ENCODE results near the gene VSIG2.
A peak's percentile ranks its signal among the peaks of the same experiment; 100 is the strongest.

DNA sequence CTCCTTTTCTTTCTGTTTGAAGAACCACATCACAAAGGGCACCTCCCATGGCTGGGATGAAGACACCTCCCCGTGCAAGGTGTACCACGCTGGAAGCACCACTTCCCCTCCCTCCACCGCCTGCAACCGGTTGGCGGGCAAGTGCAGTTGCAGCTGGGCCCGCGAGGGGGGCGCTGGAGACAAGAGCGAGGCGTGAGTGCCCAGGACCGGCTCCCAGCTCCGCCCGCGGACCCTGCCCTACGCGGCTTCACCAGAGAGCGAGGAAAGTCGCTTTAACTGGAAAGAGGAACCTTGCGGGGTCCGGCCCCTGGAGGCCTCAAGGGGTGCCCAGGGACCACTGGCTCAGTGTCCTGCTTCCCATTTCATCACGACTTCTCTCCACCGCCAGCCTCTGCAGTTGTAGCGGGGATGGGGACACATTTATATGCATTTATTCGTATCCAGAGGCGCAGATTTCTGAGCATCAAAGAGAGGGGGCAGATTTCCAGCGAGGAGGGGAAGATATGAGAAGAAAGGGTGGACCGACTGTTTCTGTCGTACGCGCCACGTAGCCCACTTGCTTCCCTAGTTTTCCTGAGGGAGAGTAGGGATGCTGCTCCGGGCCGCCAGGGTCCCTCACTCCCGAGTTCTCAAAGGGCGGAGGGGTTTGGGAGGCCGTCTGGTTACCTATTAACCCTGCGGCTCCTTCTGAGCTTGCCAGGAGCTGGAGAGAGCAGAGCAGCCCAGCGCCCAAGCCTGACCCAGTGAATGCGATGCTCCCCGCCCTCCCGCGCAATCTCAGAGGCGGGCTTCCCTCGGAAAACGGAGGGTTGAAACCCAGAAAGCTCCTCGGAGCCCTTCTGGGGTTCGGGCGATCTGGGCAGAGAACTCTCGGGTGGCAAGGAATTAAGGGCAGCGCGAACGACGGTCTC is 6.6 kb upstream of the VSIG2 start:
- TF ChIP-seq, protein P1, sequence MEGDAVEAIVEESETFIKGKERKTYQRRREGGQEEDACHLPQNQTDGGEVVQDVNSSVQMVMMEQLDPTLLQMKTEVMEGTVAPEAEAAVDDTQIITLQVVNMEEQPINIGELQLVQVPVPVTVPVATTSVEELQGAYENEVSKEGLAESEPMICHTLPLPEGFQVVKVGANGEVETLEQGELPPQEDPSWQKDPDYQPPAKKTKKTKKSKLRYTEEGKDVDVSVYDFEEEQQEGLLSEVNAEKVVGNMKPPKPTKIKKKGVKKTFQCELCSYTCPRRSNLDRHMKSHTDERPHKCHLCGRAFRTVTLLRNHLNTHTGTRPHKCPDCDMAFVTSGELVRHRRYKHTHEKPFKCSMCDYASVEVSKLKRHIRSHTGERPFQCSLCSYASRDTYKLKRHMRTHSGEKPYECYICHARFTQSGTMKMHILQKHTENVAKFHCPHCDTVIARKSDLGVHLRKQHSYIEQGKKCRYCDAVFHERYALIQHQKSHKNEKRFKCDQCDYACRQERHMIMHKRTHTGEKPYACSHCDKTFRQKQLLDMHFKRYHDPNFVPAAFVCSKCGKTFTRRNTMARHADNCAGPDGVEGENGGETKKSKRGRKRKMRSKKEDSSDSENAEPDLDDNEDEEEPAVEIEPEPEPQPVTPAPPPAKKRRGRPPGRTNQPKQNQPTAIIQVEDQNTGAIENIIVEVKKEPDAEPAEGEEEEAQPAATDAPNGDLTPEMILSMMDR (IDR thresholded peaks at IDR 0.05; ENCODE audit: insufficient read depth, low read length) = peak; percentile 52
- TF ChIP-seq, protein P2, sequence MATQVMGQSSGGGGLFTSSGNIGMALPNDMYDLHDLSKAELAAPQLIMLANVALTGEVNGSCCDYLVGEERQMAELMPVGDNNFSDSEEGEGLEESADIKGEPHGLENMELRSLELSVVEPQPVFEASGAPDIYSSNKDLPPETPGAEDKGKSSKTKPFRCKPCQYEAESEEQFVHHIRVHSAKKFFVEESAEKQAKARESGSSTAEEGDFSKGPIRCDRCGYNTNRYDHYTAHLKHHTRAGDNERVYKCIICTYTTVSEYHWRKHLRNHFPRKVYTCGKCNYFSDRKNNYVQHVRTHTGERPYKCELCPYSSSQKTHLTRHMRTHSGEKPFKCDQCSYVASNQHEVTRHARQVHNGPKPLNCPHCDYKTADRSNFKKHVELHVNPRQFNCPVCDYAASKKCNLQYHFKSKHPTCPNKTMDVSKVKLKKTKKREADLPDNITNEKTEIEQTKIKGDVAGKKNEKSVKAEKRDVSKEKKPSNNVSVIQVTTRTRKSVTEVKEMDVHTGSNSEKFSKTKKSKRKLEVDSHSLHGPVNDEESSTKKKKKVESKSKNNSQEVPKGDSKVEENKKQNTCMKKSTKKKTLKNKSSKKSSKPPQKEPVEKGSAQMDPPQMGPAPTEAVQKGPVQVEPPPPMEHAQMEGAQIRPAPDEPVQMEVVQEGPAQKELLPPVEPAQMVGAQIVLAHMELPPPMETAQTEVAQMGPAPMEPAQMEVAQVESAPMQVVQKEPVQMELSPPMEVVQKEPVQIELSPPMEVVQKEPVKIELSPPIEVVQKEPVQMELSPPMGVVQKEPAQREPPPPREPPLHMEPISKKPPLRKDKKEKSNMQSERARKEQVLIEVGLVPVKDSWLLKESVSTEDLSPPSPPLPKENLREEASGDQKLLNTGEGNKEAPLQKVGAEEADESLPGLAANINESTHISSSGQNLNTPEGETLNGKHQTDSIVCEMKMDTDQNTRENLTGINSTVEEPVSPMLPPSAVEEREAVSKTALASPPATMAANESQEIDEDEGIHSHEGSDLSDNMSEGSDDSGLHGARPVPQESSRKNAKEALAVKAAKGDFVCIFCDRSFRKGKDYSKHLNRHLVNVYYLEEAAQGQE (IDR thresholded peaks at IDR 0.05; ENCODE audit: insufficient replicate concordance, low read depth) = no peak
- TF ChIP-seq POLR2AphosphoS5 (IDR thresholded peaks at IDR 0.05; ENCODE audit: low read depth) (no peak), GABPA (IDR thresholded peaks at IDR 0.05; ENCODE audit: low read depth) (no peak)

Measured in HL-60 (cell line).